HG02763 (cell line): ENCODE measurements around the gene SPATA31D4.
"Not testable (repeated sequence)": the region's sequence is repeated elsewhere in the genome, so short reads cannot be mapped to it uniquely, and the experiment has no call there.

Experiments used
- ATAC-seq: cut with Tn5 transposase; IDR thresholded peaks from one replicate; pipeline ENCODE4 v1.9.1; 2021; ENCODE audit warnings: mild to moderate bottlenecking, moderate library complexity; ENCODE audit not compliant: unreplicated experiment

Gene SPATA31D4

GRCh38 chr9:81928305-81928704 lies at the start of gene SPATA31D4:
Gene SPATA31D4, plus strand, starts transcription at chr9:81928428. Its CDS starts 86 bp downstream, at chr9:81928514.
- not testable (repeated sequence) for ATAC-seq

GRCh38 chr9:81878530-81878929 lies 49.7 kb upstream of the SPATA31D4 start:
- no peak for ATAC-seq

GRCh38 chr9:81879501-81879916 lies 48.7 kb upstream of the SPATA31D4 start:
- ATAC-seq: no peak

DNA sequence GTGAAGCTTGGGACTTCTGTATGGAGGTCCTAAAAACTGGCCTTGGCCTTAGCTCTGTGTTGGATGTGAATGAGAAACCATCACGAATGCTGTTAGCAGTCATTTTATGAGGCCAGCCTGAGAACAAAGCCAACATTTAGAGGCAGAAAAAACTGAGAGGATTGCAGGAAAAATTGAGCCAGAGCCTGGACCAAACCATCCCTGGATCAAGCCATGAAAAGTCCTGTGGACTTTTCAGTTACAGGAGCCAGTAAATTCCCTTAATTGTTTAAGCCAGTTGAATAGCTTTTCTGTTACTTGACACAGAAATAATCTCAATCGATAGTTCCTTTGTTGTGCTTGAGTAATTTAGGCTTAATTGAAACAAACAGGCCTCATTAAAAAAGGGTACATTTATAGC lies 42.6 kb upstream of the SPATA31D4 start:
- no peak for ATAC-seq

GRCh38 chr9:81886665-81887064 lies 41.6 kb upstream of the SPATA31D4 start:
- no peak for ATAC-seq

DNA sequence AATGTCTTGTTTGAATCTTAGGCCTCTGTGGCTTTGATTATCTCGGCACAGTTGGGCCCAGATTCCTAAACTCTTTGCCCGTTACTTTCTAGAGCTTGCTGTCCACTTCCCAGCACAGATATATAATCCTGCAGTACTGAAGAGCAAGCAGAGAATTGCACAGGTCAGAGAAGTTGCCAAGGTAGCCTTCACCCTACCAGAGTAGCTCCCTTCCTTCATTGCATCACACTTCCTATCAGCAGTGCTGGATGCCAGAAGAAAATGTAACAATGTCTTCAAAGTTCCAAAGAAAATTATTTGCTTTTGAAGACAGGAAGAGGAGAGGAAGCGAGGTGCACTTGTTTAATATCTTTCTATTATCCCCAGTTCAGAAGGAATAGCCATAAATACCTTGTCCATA lies 38.1 kb upstream of the SPATA31D4 start:
- ATAC-seq: no peak

GRCh38 chr9:81892440-81892839 lies 35.8 kb upstream of the SPATA31D4 start:
- no peak for ATAC-seq

- ATAC-seq: no peak
These were observed 34.3 kb upstream of the SPATA31D4 start for GRCh38 chr9:81893929-81894328.

DNA sequence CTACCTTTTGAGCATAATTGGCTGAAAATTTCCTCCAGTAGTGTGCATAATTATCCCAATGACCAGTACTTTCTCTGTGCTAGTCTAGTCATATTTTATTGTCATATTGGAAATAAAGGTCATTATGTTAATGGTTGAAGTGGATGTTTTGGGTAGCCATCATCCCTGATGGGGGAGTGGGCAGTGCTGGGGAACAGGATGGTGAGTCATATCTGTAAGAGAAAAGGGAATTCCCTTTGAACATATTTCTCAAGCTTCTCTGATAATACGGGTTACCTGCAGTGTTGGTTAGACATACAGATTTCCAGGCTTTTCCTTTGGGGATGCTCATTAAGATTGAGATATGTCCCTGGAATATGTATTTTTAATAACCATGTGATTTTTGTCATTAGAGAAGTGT lies 33.3 kb upstream of the SPATA31D4 start:
- ATAC-seq: no peak

DNA sequence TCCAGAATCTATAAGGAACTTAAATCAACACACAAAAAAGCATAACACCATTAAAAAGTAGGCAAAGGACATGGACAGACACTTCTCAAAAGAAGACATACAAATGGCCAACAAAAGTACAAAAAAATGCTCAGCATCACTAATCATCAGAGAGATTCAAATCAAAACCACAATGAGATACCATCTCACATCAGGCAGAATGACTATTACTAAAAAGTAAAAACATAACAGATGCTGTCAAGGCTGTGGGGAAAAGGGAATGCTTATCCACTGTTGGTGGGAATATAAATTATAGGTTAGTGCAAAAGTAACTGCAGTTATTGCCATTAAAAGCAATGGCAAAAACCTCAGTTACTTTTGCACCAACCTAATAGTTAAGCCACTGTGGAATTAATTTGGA lies 32.2 kb upstream of the SPATA31D4 start:
- no peak for ATAC-seq

GRCh38 chr9:81898851-81899250 lies 29.4 kb upstream of the SPATA31D4 start:
- no peak for ATAC-seq

- no peak for ATAC-seq
These were observed 26.0 kb upstream of the SPATA31D4 start for GRCh38 chr9:81902196-81902595.

DNA sequence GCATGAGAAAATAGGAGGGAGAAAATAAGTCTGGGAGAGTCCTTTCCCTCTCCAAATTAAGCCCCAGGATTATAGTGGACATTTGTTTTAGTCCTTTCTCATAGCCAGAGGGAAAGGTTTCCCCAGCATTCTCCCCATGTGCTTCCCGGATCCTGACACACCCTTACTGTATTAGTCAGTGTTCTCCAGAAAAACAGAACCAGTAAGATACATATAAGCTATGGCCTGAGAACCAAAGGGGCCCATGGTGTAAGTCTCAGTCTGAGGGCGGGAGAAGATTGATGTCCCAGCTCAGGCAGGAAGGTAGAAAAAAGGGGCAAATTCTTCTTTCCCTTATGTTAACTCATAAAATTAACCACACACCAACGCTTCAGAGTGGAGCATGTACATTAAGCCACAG lies 25.6 kb upstream of the SPATA31D4 start:
- ATAC-seq: no peak

DNA sequence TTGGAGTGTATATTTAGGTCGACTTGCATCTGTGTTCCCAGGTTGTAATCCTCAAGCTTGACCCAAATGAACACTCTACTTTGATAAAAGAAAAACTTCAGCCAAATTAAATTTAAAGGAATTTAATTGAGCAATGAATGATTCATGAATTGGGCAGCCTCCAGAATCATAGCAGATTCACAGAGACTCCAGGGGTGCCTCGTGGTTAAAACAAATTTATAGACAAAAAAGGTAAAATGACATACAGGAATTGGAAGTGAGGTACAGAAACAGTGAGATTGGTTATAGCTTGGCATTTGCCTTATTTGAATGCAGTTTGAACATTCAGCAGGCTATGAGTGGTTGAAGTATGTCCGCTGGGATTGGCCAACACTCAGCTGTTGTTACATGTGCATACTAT lies 21.6 kb upstream of the SPATA31D4 start:
- no peak for ATAC-seq

DNA sequence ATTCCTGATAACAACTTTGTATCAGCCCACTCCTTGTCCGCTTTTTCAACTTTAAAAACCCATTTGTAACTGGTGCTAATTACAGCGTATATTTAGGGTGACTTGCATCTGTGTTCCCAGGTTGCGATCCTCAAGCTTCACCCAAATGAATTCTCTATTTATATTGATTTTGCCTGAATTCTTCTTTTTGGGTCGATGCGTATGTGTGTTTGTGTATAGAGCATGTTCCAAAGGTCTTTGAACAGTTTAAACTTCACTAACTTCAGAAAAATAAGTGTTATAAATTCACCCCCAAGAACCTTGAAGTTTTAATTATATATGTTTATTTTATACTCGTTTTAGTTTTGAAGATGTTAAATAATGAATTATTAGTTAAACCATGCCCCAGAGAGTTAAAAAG lies 16.1 kb upstream of the SPATA31D4 start:
- ATAC-seq: no peak

DNA sequence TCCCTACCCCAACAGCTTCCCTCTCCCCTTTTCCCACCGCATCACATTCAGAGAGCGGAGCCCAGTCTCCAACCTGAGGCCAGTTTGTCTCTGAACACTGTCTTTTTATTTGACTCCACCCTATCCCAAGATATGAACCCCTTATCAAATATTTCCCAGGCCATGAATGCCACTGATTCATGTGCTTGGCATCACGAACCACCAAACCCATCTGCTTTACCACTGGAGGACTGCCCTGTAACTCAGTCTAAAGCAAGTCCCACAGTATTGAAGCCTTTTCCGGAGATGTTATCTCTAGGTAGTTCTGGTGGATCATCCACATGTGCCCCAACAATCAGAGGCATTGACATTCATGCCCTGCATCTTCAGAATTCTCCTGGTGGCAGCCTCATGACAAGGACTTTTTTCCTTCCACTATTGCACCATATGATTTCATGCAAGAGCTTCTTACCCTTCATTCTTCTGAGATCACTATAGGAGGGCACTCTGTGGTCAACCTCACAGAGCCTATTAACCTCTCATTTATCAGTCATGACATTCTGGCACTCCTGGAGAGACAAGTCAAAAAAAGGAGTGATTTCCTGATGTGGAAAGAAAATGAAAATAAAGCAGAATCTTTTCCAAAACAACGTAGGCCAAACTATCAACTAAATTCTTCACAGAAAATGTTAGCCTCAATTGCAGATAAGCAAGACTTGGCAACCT lies 12.3 kb upstream of the SPATA31D4 start:
- ATAC-seq: no peak

- not testable (repeated sequence) for ATAC-seq
These were observed 9.7 kb upstream of the SPATA31D4 start for GRCh38 chr9:81918507-81918906.

- not testable (repeated sequence) for ATAC-seq
These were observed 1.9 kb downstream of the SPATA31D4 start for GRCh38 chr9:81930147-81930546.

DNA sequence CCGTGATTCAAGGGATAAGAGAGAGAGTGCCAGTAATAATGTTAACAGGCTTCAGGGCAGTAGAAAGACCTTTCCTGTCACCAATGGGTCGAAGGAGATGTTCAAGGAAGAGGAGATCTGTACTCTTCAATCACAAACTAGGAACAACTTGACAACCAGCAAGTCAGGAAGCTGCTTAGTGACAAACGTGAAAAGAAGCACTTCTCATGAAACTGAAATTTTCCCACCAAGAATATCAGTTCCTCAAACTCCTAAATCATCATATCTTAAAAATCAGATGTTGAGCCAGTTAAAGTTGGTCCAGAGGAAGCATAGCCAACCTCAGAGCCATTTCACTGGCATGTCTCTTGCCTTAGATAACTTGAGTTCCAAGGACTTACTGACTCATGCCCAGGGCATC lies 5.3 kb downstream of the SPATA31D4 start:
- ATAC-seq: not testable (repeated sequence)

- ATAC-seq: not testable (repeated sequence)
These were observed 15.2 kb downstream of the SPATA31D4 start, which contains the start of gene SPATA31D3 for GRCh38 chr9:81943393-81943792. Gene SPATA31D3, plus strand, starts transcription at chr9:81943500. Its CDS starts 86 bp downstream, at chr9:81943586.

DNA sequence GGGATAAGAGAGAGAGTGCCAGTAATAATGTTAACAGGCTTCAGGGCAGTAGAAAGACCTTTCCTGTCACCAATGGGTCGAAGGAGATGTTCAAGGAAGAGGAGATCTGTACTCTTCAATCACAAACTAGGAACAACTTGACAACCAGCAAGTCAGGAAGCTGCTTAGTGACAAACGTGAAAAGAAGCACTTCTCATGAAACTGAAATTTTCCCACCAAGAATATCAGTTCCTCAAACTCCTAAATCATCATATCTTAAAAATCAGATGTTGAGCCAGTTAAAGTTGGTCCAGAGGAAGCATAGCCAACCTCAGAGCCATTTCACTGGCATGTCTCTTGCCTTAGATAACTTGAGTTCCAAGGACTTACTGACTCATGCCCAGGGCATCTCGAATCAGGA lies 20.4 kb downstream of the SPATA31D4 start:
- not testable (repeated sequence) for ATAC-seq

GRCh38 chr9:81953096-81953495 lies 24.9 kb downstream of the SPATA31D4 start:
- no peak for ATAC-seq

- ATAC-seq: no peak
These were observed 27.4 kb downstream of the SPATA31D4 start for GRCh38 chr9:81955625-81956024.
